ENCODE measurements around the gene IL17RC.

- no peak for TF ChIP-seq CTCF (IDR thresholded peaks at IDR 0.05)
- no peak for TF ChIP-seq POLR2A (IDR thresholded peaks at IDR 0.05)
These were observed 28.5 kb downstream of the IL17RC start for GRCh38 chr3:9945358-9945757.

Data from sigmoid colon (tissue), 3 donors.